ENCODE measurements around the gene PAIP2.

Gene PAIP2

DNA sequence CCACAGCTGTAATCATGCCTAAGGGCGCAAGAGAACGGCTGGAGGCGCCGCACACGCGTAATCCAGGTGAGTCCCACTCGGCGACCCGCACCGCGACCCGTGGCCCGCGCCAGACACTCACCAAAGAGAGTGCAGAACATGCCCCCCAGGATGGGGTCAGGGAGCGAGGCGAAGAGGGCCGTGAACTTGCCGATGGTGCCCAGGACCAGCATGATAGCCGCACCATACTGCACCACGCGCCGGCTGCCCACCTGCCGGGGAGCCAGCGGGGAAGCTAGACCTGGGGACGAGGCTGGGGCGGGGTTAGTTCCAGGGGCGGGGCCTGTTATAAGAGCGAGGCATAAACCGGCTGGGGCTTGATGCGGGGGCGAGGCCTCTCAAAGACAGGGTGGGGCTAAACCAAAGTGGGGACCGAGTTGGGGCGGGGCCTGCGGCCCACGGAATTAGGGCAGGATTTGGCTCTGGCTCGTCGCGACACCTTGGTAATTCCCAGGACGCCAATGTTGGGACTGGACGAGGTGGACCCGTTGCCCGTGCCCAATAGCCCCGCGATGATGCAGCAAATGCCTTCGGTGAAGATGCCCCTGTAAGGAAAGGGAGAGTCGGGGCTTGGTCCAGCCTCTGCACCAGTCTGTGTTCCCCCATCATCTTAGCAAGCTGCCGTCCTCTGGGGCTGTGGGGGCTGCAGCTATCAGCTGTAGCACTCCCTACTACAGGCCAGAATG lies 36.6 kb downstream of the PAIP2 start:
- no peaks in the 10 kb centered on the region for H3K27me3 ChIP-seq (ENCODE audit: insufficient read depth, poor library complexity, severe bottlenecking)
- H3K27ac ChIP-seq (replicated peaks): no peak overlapping the region
- H3K4me3 ChIP-seq (replicated peaks; ENCODE audit: insufficient read depth, low read length): no peak overlapping the region
- TF ChIP-seq, protein P1, sequence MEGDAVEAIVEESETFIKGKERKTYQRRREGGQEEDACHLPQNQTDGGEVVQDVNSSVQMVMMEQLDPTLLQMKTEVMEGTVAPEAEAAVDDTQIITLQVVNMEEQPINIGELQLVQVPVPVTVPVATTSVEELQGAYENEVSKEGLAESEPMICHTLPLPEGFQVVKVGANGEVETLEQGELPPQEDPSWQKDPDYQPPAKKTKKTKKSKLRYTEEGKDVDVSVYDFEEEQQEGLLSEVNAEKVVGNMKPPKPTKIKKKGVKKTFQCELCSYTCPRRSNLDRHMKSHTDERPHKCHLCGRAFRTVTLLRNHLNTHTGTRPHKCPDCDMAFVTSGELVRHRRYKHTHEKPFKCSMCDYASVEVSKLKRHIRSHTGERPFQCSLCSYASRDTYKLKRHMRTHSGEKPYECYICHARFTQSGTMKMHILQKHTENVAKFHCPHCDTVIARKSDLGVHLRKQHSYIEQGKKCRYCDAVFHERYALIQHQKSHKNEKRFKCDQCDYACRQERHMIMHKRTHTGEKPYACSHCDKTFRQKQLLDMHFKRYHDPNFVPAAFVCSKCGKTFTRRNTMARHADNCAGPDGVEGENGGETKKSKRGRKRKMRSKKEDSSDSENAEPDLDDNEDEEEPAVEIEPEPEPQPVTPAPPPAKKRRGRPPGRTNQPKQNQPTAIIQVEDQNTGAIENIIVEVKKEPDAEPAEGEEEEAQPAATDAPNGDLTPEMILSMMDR (IDR thresholded peaks at IDR 0.05; ENCODE audit: insufficient read depth, low read length): no peak
- TF ChIP-seq GABPA (IDR thresholded peaks at IDR 0.05; ENCODE audit: low read depth): no peak
- TF ChIP-seq REST (IDR thresholded peaks at IDR 0.05; ENCODE audit: insufficient replicate concordance, low read depth): no peak
- no peak for TF ChIP-seq POLR2AphosphoS5 (IDR thresholded peaks at IDR 0.05; ENCODE audit: low read depth)
- no peak for TF ChIP-seq SPI1 (IDR thresholded peaks at IDR 0.05; ENCODE audit: borderline replicate concordance, low read depth)
- no peak for DNase-seq (ENCODE audit: low read depth in 1 of 2, low spot score in 1 of 2)

DNA sequence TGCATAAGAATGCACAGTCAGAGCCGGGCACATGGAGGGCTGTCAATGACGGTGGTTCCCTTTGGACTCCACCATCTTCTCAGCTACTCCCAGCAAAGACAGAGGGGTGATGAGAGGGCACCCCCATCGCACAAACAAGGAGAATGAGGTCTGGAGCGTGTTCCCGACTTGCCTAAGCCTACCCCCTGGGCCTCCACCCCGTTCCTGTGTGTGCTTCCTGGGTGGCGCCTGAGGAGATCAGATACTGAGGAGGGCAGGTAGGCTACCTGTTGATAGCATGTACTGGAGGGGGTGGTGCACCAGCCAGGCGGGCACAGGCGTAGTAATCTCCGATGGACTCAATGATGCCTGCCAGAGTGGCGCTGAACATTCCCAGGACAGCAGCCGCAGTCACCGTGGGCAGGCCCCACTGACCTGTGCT lies 37.3 kb downstream of the PAIP2 start:
- H3K27ac ChIP-seq (replicated peaks): no peak overlapping the region
- no peak for DNase-seq (ENCODE audit: low read depth in 1 of 2, low spot score in 1 of 2)
- no peak overlapping the region for H3K4me3 ChIP-seq (replicated peaks; ENCODE audit: insufficient read depth, low read length)
- no peaks in the 10 kb centered on the region for H3K27me3 ChIP-seq (ENCODE audit: insufficient read depth, poor library complexity, severe bottlenecking)
- TF ChIP-seq, protein P1 (IDR thresholded peaks at IDR 0.05; ENCODE audit: insufficient read depth, low read length): no peak
- no peak for TF ChIP-seq GABPA (IDR thresholded peaks at IDR 0.05; ENCODE audit: low read depth)
- no peak for TF ChIP-seq POLR2AphosphoS5 (IDR thresholded peaks at IDR 0.05; ENCODE audit: low read depth)
- no peak for TF ChIP-seq SPI1 (IDR thresholded peaks at IDR 0.05; ENCODE audit: borderline replicate concordance, low read depth)
- TF ChIP-seq REST (IDR thresholded peaks at IDR 0.05; ENCODE audit: insufficient replicate concordance, low read depth): no peak

DNA sequence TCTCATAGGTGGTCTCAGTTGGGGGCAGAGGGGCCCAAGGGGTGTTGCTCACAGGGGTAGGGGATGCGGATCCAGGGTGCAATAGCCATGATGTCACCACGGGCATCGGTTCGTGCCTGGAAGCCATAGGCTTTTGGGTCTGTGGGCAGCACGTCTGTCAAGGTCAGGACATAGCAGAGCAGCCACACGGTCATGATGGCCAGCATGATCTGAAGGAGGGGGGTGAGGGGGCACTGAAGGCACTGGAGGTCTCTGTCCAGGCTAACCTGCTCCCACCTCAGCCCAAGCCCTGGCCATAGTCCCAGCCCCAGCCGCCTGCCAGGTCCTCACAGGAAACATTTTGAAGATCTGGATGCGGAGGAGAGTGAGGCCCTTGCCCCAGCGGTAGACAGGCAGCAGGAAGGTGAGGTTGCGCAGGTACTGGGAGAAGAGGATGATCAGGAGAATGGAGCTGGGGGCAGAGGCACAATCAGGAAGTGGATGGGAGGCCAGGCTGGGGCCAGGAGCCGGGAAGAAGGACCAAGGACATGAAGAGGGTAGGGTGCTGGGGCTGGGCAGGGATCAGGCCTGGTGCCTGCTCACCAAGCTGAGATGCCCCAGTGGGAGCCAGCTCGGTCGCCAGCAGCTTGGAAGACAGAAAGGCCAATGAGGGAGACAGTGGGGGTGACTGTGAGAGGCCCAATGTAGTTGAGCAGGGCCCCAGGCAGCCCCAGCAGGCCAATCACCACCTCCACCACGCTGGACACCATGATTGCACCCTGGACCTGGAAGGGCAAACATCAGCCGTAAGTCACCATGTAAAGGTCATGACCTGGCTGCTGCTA lies 38.2 kb downstream of the PAIP2 start:
- H3K27ac ChIP-seq (replicated peaks): no peak overlapping the region

More for the DNA sequence above, 38.2 kb downstream of the PAIP2 start:
- Histone ChIP-seq H3K4me3 (replicated peaks; ENCODE audit: insufficient read depth, low read length) (no peak overlapping the region), H3K27me3 (ENCODE audit: insufficient read depth, poor library complexity, severe bottlenecking) (no peaks in the 10 kb centered on the region)
- TF ChIP-seq, protein P1 (IDR thresholded peaks at IDR 0.05; ENCODE audit: insufficient read depth, low read length): no peak
- no peak for TF ChIP-seq REST (IDR thresholded peaks at IDR 0.05; ENCODE audit: insufficient replicate concordance, low read depth)
- TF ChIP-seq POLR2AphosphoS5 (IDR thresholded peaks at IDR 0.05; ENCODE audit: low read depth): no peak
- no peak for TF ChIP-seq GABPA (IDR thresholded peaks at IDR 0.05; ENCODE audit: low read depth)
- TF ChIP-seq SPI1 (IDR thresholded peaks at IDR 0.05; ENCODE audit: borderline replicate concordance, low read depth): no peak
- DNase-seq (ENCODE audit: low read depth in 1 of 2, low spot score in 1 of 2): no peak
